T1000 (cell line): ENCODE results near the gene UBE2U.

ENCODE experiments used
- DNase-seq: peaks from one replicate; lab custom pipeline; 2025; ENCODE audit warnings: mixed read lengths; lab: John Stamatoyannopoulos, UW

UBE2U gene

GRCh38 chr1:64293820-64294219 is 90.4 kb downstream of the UBE2U start:
- no peak for DNase-seq

- no peak for DNase-seq
These were observed 91.7 kb downstream of the UBE2U start for GRCh38 chr1:64295136-64295535.

DNA sequence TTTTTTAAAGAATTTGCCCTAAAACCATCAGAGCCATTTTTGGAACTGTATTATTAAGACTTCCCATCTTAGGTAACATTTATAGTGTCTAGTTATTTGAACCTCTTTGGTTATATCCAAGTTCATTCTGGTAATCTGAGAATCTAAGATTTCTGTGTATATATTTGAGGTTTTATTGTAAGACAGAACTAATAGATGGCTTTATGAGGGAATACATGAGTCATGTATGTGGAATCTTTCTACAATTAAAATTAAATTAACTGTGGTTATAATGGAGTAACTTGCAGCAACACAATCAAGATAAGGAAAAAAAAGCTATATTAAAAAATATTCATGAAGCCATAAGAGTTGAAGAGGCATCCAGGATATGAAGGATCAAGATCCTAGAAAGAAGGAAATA is 92.1 kb downstream of the UBE2U start:
- DNase-seq, result no peak

- DNase-seq, result no peak
These were observed 93.0 kb downstream of the UBE2U start for GRCh38 chr1:64296459-64296858.

- no peak for DNase-seq
These were observed 98.8 kb downstream of the UBE2U start for GRCh38 chr1:64302194-64302593.

- peak; percentile 25 for DNase-seq
These were observed 99.5 kb downstream of the UBE2U start for GRCh38 chr1:64302971-64303370.

DNA sequence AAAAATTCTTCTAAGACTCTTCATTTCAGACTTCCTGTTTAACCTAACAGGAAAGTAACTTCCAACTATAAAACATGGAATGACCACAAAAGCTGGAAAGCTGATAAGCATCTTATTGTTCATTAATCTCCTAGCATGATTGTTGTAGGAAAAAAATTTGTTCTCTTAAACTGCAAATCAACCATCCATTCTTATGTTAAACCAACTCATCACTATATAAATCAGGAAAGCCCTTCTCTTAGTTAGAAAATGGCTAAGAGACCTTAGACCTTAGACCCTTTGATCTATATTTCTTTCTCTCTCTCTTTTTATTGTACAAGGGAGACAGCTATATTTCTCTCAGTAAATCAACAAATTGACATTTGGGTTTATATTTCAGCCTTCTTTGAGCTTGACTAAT is 101.4 kb downstream of the UBE2U start:
- no peak for DNase-seq

- no peak for DNase-seq
These were observed 105.4 kb downstream of the UBE2U start for GRCh38 chr1:64308866-64309265.

DNA sequence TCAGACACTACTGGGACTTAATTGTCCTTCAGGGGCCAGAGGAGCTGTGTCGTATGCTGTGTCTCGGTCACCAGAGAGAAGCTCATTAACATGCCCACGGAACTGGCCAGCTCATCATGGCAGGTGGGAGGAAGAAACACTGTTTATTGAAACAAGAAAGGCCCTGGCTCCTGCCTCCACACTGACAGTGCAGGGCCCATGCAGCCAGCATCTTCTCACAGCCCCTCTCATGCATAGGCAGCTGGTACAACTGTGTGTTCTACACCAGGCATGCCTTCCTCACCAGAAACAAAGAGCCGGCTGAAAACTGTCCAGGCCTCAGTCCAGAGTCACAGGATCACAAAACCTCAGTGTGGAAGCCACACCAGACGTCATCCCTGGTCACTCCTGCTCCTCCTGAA is 106.0 kb downstream of the UBE2U start:
- no peak for DNase-seq

GRCh38 chr1:64310760-64311159 is 107.3 kb downstream of the UBE2U start:
- DNase-seq, result no peak

GRCh38 chr1:64312431-64312830 is 109.0 kb downstream of the UBE2U start:
- DNase-seq, result no peak

- DNase-seq, result no peak
These were observed 112.0 kb downstream of the UBE2U start for GRCh38 chr1:64315402-64315801.
